GM19025 (cell line): ENCODE measurements around the gene DUS1L.
A peak's percentile ranks its signal among the peaks of the same experiment; 100 is the strongest.

ENCODE experiments used
- ATAC-seq: cut with Tn5 transposase; IDR thresholded peaks from one replicate; pipeline ENCODE4 v1.9.1; 2021; ENCODE audit warnings: mild to moderate bottlenecking, low read depth, moderate library complexity; ENCODE audit not compliant: unreplicated experiment

Gene DUS1L

GRCh38 chr17:82101301-82101715 lies 35.7 kb upstream of the DUS1L start:
- ATAC-seq = no peak

DNA sequence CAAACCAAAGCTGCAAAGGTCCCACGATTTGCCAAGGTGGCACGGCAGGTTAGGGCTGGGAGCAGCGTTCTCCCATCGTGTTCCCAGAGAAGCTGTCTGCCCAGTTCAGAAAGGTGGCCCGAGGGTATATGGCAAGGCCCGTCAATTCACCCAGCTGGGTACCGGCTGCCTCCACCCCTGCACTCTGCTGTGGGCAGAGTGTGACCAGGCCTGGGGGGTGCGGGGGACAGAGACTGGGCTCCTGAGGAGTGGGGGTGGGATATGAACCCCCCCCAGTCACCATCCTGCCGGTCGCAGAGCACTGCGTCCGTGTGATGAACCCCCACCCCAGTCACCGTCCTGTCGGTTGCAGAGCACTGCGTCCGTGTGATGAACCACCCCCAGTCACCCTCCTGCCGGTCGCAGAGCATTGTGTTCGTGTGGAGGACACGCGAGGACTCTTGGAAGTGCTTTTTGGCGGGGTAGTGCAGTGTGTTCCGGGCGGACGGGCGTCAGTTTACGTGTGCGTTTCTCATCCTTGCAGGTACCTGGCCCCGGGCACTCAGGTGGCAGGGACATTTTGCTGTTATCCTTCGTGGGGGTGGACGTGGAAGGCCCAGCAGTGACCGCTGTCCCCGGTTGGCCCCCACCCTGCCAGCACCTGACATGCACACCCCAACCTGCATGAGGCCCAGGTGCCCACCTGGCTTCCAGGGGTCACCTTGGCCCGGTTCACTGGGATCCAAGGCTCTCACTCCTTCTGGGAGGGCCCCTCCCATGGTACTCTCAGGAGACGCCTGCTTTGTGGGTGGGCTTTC lies 35.1 kb upstream of the DUS1L start:
- ATAC-seq = no peak

DNA sequence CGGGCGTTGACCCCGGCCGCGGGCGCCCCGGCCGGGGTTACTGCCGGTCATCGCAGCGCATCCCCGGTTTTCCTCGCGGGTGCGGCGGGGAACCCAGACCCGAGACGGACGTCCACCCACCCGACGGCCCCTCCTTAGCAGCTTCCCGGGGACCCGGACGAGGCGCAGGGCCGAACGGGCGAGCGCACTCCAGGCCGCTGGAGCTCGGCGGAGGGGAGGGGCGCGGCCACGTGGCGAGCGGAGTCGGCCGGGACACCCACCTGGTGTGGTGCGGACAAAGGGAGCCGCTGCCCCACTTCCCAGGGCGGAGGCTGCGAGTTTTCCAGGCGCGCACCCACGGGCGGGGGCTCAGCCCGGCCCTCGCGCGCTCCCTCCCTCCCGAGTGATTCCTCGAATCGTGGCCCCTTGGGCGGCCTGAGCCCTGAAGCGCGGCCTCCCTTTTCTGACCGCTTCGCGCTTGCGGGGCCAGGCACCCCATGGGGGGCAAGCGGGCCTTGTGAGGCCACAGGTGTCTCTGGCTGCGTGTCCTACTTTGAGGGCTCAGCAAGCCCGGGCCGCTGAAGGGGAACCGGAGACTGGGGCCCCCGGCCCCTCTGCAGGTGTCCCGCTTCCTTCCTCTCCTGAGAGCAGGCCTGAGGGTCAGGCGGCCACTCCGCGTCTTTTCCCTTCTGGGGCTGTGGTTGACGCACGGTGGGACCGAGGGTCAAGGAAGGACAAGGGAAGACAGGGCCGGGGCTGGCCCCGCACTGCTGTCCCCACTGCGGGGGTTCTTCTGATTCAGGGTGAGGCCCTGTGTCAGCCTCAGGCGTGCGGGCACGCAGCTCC lies 33.5 kb upstream of the DUS1L start:
- peak; percentile 3 for ATAC-seq

- ATAC-seq = peak; percentile 69
Observed at GRCh38 chr17:82098169-82098938, 32.8 kb upstream of the DUS1L start, which contains the start of gene FASN. FASN (minus strand) TSS chr17:82098236; CDS start chr17:82096445, 1,791 bp downstream.

- ATAC-seq = no peak
Observed at GRCh38 chr17:82097919-82098168, 32.2 kb upstream of the DUS1L start.

DNA sequence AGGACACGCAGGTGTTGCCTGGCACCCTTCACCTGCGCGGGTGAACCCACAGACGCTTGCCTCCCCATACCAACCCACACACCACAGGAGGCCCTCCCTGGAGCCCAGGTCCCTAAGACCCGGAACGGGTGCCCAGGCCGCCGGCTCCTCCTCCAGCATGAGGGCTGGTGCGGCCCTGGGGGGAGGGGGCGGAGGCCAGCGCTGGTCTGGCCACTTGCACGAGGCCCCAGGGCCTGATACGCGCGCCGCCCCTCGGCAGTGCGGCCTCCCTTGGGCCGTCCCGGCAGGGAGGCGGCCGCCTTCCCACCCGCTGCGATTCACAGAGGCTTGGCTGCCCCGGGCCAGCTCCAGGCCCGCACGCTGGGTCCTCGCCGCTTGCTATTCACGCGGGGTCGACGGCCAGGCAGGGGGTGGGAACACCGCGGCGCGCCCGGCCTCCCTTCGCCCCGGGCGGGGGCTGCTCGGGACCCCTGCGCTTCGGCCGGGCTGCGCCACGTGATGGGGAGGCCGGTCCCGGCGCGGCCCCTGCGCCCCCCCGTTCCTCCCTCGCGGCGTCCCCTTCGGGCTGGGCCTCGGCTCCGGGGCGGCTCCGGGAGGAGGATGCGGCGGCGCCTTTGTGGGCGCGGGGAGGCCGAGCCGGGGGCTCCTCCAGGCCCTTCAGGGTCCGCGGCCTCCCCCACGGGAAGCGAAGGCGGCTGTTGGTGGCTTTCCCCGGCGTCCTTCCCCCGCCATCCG lies 31.7 kb upstream of the DUS1L start:
- no peak for ATAC-seq

DNA sequence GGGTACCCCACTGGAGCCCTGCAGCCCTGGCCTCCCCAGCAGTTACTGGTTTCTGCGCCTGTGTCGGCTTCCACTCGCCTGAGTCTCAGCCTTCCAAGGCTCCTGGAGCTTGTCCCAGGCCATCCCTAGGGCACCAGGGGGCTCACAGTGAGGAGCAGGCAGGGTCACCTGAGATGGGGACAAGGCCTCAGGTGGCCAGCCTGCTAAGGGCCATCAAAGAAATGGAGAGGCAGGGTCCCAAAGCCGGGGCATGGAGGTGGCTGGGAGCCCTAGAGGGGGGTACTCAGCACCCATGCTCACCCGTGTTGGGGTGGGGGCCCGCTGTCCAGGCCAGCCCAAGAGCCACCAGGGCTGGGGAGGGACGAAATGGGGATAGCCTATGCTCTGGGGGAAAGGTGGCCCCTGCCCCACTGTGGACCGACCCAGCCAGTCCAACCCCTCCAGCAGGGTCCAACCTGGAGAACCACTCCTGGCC lies 31.1 kb upstream of the DUS1L start:
- ATAC-seq = no peak

DNA sequence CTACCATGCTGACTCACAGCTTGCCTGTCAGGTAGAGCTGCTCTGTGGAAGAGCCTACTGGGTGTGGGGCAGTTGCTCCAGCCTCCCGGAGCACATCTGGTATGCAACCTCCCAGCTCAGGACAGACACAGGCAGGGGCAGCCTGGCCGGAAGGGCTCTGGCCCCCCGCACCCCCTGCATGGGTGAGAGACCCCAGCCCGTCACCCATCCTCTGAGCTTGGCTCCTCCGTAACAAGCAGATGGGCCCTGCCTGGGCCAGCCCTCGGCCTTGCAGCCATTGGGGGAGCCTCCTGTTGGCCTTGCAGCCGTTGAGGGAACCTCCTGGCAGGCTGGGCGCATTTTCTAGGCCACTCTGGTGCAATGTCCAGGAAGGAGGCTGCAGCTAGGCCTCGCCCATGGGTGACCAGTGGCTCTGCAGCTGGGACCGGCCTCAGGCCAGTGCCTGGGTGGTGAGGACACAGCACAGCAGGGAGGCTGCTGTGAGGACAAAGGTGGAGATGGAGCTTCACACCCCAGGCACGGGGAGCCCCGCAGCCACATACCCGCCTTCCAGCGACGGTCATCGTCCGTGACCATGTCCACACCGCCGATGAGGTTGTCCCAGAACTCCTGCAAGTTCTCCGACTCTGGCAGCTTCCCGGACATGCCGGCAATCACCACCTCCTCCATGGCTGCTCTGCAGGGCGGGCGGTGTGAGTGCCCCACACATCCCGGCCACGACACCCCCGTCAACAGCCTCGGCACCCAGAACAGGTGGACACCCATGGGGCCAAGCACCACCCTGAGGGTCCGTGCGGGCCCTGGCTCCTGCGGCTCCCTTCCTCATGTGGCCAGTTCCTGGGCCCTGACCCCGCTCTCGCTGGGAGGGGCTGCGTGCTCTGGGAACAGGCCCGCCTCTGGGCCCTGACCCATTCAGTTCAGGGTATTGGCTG lies 30.4 kb upstream of the DUS1L start:
- ATAC-seq = no peak

DNA sequence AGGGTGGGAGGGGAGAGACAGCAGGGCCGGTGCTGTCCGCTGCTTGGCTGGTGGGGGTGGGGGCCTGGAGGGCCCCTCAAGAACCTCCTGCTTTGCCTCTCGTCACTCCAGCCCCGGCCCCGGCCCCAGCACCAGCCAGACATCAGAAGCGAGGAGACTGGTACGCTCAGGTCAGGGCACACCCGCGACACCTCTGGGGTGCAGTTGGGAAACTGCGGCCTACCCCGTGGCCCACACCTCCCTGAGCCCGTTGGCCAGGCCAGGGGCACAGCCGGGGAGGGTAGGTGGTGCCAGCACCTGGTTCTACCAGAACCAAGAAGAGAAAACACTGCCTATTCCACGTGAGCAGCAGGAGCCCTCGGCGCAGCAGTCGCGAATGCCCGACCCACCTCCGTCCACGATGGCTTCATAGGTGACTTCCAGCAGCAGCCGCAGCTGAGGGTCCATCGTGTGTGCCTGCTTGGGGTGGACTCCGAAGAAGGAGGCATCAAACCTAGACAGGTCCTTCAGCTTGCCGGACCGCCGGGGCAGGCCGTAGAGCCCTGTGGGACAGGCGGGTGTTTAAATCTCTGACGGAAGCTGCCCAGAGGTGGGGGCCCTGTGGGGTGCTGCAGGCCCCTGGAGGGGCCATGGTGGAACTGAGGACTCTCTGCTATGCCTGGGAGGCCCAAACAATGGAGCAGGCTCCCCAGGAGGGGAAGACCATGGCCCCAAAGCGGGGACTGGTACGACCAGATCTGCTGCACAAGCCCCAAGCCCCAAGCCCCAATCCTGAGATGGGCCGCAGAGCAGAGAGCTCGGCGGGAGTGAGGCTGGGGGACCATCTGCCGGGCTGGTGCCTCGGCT lies 29.6 kb upstream of the DUS1L start:
- ATAC-seq = no peak

- no peak for ATAC-seq
Observed at GRCh38 chr17:82092995-82093751, 27.6 kb upstream of the DUS1L start.

- ATAC-seq = no peak
Observed at GRCh38 chr17:82092628-82092994, 27.0 kb upstream of the DUS1L start.

GRCh38 chr17:82092094-82092586 lies 26.5 kb upstream of the DUS1L start:
- ATAC-seq = no peak

- no peak for ATAC-seq
Observed at GRCh38 chr17:82091264-82092066, 25.9 kb upstream of the DUS1L start.

- no peak for ATAC-seq
Observed at GRCh38 chr17:82090549-82091263, 25.1 kb upstream of the DUS1L start.

DNA sequence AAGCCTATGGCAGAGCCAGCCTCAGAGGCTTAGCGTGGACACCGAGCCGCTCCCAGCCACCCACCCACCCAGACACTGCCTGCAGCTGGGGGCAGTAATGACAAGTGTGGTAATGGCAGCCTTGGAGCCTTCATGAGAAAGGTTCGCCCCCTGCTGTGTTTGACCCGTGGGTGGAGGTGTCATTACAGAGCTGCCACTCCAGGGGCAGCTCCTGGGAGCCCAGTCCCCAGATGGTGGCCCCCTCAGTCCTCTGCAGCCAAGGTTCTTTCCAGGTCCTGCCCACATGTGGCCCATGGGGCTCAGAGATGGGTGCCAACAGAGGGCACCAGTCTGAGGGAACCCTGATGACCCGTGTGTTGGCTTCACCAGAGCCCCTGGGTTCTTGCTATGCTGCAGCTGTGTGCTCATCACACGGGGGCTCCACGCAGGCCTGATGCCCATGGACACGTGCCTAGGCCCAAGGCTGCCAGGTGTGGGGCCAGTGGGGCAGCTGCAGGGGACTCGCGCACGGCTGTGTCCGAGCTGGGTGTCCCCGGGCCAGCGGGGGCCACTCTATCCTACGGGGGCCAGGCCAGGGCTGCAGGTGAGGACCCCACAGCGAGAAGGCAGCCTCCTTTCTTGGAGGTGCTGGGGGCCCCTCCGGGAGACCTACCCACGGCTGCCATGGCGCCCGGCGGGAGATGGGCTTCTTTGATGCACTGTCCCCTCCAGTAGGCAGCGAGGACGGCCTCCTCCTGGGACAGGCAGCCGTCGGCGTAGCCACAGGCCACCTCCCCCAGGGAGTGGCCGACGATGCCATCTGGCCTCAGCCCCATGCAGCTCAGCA lies 24.3 kb upstream of the DUS1L start:
- ATAC-seq = no peak
